Left lobe of liver (tissue), 2 donors: ENCODE measurements around the gene GAP43. TPM values are rescaled to one million over a fixed set of nuclear protein-coding genes. Genes with fewer than 3 reads are reported as not detected.
"Not testable (repeated sequence)": the region's sequence is repeated elsewhere in the genome, so short reads cannot be mapped to it uniquely, and the experiment has no call there.

Source experiments
- ATAC-seq: fragments of 200-7000 bp; cut with Tn5 transposase; one replicate; pipeline ENCODE4 v1.9.1; 2020; ENCODE audit warnings: mild to moderate bottlenecking, moderate library complexity
- DNase-seq: peaks from one replicate; pipeline ENCODE4 v3.0.0-alpha.2; 2020; ENCODE audit warnings: low spot score
- total RNA-seq: library from RNA; stranded (reverse); gene quantifications from one replicate; pipeline ENCODE4 v1.2.1, GENCODE V29; 2021
- donor health status: DM: no; HTN: no; CAD: no; lungs with moderate emphysema.
- donor health status: DM: no; HTN: yes; CAD: no.

GAP43 gene
- total RNA-seq, 1 donor from 2014 or later: not detected

DNA sequence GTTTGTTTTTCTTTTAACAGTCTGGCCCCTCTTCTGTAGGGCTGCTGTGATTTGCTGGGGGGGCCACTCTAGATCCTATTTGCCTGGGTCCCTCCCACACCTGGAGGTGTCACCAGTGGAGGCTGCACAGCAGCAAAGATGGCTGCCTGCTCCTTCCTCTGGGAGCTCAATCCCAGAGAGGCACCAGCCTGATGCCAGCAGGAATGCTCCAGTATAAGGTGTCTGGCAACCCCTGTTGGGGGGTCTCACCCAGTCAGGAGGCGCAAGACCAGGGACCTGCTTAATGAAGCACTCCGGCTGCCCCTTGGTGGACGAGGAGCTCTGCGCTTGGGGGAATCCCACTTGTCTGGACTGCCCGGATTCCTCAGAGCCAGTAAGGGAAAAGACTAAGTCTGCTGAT is 118.3 kb downstream of the GAP43 start:
- DNase-seq (no peak), ATAC-seq (no peak)

DNA sequence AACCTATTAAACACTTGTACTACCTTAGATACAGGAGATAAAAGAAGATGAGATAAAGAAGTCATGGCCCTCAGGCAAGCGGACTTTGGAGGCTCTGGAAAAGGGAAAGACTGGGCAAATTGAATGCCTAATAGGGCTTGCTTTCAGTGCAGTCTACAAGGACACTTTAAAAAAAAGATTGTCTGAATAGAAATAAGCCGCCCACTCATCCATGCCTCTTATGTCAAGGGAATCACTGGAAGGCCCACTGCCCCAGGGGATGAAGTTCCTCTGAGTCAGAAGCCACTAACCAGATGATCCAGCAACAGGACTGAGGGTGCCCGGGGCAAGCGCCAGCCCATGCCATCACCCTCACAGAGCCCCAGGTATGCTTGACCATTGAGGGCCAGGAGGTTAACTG is 121.2 kb downstream of the GAP43 start:
- DNase-seq, ATAC-seq: not testable (repeated sequence)

GRCh38 chr3:115752978-115753377 is 129.7 kb downstream of the GAP43 start:
- ATAC-seq, DNase-seq: not testable (repeated sequence)

- no peak for ATAC-seq
- DNase-seq: no peak
Measured at GRCh38 chr3:115758076-115758763, 134.9 kb downstream of the GAP43 start.

DNA sequence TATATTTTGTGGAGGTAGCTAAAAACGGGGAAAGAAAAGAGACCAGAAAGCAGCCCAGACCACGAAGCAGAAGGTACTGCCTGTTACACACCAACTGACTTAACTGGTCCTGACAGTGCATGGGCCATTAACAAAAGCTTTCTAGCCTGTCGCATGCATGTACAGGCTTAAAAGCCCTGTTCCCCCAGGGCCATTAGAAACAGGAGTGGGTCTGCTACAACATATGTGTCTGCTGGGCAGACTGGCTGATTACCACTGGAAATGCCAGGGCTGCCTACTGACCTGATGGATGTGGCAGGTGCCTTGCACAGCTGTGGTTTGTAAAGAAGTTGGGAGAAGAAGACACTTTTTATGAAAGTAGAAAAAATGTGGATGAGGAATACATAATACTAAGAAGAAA is 137.4 kb downstream of the GAP43 start:
- no peak for ATAC-seq
- DNase-seq: no peak

GRCh38 chr3:115761927-115762305 is 138.6 kb downstream of the GAP43 start:
- no peak for ATAC-seq
- no peak for DNase-seq

DNA sequence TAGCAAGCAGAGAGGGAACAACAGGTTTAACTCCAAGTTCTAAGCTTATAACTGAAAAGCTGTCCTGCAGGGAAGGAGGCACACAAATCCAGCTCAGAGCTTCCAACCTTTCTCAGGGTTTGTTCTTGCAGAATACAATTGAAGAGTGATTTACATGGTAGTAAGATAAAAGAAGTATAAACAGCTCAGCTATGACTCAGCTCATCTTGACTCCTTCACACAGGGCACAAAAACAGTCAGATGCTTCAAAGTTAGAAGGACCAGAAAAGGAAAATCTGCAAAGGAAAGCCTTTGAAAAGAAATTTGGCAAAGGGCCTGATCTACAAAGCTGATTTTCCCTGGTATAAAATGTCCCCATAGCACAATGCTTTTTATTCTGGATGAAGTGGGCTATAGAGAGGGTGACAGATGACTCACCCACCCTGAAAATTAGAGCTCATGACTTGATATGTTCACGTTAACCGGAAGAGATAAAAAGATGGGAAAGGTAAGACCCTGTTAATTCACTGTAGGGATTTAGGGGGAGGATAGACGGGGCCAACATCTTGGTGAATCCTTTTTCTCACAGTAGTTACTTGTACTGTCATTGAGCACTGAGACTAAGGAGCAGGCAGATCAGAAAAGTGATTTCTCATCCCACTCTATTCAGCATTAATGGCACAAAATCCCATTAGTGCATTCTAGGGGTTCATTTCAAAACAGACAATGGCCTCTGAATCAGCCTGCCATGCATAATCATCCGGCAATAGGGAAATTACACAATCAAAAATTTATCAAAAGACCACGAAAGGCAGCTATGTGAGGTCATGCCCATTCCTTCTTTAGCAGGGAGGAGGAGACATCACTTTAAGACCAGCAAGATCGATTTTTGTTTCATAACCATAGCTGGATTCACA is 143.5 kb downstream of the GAP43 start:
- DNase-seq: no peak
- ATAC-seq: no peak

DNA sequence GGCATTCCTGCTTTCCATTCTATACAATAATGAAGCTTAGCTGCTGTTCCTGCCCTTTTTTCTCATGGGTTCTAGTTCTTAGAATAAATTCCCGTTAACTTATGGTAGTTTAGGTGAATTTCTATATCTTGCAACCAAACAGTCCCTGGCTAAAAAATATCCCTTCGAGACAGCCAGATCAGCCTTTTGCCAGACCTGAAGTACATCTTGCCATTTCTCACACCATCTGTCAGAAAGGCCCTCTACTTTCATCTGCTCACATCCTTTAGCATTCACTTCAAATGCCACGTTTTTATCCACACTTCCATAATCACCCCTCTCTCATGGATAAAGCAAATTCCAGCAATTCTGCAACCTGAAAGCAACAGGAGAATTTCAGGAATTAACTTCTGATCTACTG is 145.4 kb downstream of the GAP43 start:
- ATAC-seq (no peak), DNase-seq (no peak)
